GM23338 (cell line): ENCODE results near the gene CRACR2B.

Experiments used
- EZH2 ChIP-seq: fragments of 200-600 bp; sonication (generic); IDR thresholded peaks from one replicate; pipeline ENCODE4 v1.8.0; 2017; ENCODE audit warnings: antibody characterized with exemption, mild to moderate bottlenecking, low read depth; ENCODE audit not compliant: unreplicated experiment
- POLR2AphosphoS5 ChIP-seq: IDR thresholded peaks from 2 replicates; pipeline ENCODE4 v1.6.1; 2016; ENCODE audit warnings: antibody characterized with exemption, low read depth
- TF ChIP-seq, protein P1 (sequence below), 2 experiments: fragments of 200-600 bp in 1 of 2; sonication (generic) in 1 of 2; conservative IDR thresholded peaks; 2 replicates each; pipeline versions ENCODE4 v1.5.1 to v1.6.1; 2016 to 2017; ENCODE audit warnings: antibody characterized with exemption in 2 of 2, low read depth in 2 of 2, mild to moderate bottlenecking in 2 of 2, moderate library complexity in 1 of 2
- TF ChIP-seq, protein P2 (sequence below): IDR thresholded peaks from one replicate; pipeline ENCODE4 v1.6.1; 2018; ENCODE audit warnings: antibody characterized with exemption; ENCODE audit not compliant: unreplicated experiment
- TF ChIP-seq, protein P3 (sequence below): IDR thresholded peaks from 2 replicates; pipeline ENCODE4 v1.6.1; 2016; ENCODE audit warnings: antibody characterized with exemption

DNA sequence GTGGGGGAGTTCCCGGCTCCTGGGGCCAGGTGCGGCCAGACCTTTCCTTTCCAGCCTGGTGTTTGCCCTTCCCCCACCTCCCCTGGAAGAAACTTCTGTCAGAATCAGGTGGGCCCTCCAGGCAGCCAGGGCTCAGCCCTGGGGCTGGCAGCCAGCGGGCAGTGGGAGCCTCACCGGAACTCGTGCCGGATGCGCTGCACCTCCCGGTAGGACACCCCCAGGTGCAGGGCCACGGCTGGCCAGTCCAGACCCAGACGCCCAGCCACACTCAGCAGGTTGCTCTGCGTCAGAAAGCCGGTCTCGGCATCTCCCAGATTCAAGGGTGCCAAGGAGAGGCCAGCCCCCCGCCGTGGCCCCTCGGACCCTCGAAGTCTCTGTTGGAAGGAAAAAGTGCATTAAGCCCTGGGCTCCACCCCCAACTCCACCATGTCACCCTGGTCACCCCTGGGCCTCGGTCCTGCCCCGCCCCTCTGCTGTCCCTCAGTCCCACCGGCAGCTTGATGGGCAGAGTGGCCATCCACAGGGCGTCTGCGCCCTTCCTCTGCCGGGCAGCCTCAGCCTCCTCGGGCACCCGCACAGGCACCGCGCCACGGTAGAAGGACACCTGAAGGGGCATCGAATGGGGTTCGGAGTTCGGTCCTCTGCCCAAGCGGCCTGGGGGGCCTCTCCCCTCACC lies 27.9 kb upstream of the CRACR2B start:
- TF ChIP-seq, protein P1, sequence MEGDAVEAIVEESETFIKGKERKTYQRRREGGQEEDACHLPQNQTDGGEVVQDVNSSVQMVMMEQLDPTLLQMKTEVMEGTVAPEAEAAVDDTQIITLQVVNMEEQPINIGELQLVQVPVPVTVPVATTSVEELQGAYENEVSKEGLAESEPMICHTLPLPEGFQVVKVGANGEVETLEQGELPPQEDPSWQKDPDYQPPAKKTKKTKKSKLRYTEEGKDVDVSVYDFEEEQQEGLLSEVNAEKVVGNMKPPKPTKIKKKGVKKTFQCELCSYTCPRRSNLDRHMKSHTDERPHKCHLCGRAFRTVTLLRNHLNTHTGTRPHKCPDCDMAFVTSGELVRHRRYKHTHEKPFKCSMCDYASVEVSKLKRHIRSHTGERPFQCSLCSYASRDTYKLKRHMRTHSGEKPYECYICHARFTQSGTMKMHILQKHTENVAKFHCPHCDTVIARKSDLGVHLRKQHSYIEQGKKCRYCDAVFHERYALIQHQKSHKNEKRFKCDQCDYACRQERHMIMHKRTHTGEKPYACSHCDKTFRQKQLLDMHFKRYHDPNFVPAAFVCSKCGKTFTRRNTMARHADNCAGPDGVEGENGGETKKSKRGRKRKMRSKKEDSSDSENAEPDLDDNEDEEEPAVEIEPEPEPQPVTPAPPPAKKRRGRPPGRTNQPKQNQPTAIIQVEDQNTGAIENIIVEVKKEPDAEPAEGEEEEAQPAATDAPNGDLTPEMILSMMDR (conservative IDR thresholded peaks at IDR 0.05; ENCODE audit: low read depth in 2 of 2) = no peak
- no peak for TF ChIP-seq EZH2
- no peak for TF ChIP-seq POLR2AphosphoS5
- TF ChIP-seq, protein P2, sequence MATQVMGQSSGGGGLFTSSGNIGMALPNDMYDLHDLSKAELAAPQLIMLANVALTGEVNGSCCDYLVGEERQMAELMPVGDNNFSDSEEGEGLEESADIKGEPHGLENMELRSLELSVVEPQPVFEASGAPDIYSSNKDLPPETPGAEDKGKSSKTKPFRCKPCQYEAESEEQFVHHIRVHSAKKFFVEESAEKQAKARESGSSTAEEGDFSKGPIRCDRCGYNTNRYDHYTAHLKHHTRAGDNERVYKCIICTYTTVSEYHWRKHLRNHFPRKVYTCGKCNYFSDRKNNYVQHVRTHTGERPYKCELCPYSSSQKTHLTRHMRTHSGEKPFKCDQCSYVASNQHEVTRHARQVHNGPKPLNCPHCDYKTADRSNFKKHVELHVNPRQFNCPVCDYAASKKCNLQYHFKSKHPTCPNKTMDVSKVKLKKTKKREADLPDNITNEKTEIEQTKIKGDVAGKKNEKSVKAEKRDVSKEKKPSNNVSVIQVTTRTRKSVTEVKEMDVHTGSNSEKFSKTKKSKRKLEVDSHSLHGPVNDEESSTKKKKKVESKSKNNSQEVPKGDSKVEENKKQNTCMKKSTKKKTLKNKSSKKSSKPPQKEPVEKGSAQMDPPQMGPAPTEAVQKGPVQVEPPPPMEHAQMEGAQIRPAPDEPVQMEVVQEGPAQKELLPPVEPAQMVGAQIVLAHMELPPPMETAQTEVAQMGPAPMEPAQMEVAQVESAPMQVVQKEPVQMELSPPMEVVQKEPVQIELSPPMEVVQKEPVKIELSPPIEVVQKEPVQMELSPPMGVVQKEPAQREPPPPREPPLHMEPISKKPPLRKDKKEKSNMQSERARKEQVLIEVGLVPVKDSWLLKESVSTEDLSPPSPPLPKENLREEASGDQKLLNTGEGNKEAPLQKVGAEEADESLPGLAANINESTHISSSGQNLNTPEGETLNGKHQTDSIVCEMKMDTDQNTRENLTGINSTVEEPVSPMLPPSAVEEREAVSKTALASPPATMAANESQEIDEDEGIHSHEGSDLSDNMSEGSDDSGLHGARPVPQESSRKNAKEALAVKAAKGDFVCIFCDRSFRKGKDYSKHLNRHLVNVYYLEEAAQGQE = no peak
- TF ChIP-seq, protein P3, sequence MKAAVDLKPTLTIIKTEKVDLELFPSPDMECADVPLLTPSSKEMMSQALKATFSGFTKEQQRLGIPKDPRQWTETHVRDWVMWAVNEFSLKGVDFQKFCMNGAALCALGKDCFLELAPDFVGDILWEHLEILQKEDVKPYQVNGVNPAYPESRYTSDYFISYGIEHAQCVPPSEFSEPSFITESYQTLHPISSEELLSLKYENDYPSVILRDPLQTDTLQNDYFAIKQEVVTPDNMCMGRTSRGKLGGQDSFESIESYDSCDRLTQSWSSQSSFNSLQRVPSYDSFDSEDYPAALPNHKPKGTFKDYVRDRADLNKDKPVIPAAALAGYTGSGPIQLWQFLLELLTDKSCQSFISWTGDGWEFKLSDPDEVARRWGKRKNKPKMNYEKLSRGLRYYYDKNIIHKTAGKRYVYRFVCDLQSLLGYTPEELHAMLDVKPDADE = no peak
